CD4-positive, alpha-beta memory T cell (primary cell): Measurements from ENCODE around the gene EIF5AL1. TPM values are rescaled to one million over a fixed set of nuclear protein-coding genes. Genes with fewer than 3 reads are reported as not detected.
"Not testable (repeated sequence)": the region's sequence is repeated elsewhere in the genome, so short reads cannot be mapped to it uniquely, and the experiment has no call there.

Experiments
- CTCF ChIA-PET: fragments of 350-600 bp; sonication (Branson Sonifier 250); formaldehyde crosslinking; loops from one replicate; lab custom pipeline; 2021; ENCODE audit warnings: inconsistent platforms; ENCODE audit not compliant: partially characterized antibody; lab: Charles Lee
- POLR2A ChIA-PET: fragments of 350-600 bp; sonication (Branson Sonifier 250); formaldehyde crosslinking; loops from one replicate; lab custom pipeline; 2021; ENCODE audit not compliant: partially characterized antibody; lab: Charles Lee
- DNase-seq, 5 donors: peaks; one replicate each; pipeline versions ENCODE4 v3.0.0 to v3.0.0-alpha.2; 2020 to 2022; ENCODE audit warnings: mixed read lengths in 1 of 5
- H3K27ac ChIP-seq: one replicate; pipeline ENCODE4 v1.7.0; 2013; ENCODE audit warnings: low read depth, low read length
- H3K27me3 ChIP-seq: 2 replicates; pipeline ENCODE4 v1.7.0; 2013; ENCODE audit warnings: mild to moderate bottlenecking, low read length, moderate library complexity; ENCODE audit not compliant: insufficient read depth
- H3K36me3 ChIP-seq: 2 replicates; pipeline ENCODE4 v1.7.0; 2013; ENCODE audit warnings: mild to moderate bottlenecking, low read length, moderate library complexity; ENCODE audit not compliant: insufficient read depth
- H3K4me1 ChIP-seq: 2 replicates; pipeline ENCODE4 v1.7.0; 2013; ENCODE audit warnings: mild to moderate bottlenecking, low read length, moderate library complexity; ENCODE audit not compliant: insufficient read depth
- H3K4me3 ChIP-seq, 2 donors: one replicate each; pipeline ENCODE4 v1.7.0; 2013; ENCODE audit warnings: low read length in 2 of 2, mild to moderate bottlenecking in 1 of 2
- H3K9me3 ChIP-seq, 2 donors: one replicate each; pipeline ENCODE4 v1.7.0; 2013; ENCODE audit warnings: low read length in 2 of 2, control low read depth in 1 of 2; ENCODE audit not compliant: control insufficient read depth in 1 of 2
- H3K27ac Mint-ChIP-seq, 7 donors: one replicate each; pipeline ENCODE4 v1.8.0; 2020 to 2021; ENCODE audit warnings: mixed read lengths in 7 of 7, mild to moderate bottlenecking in 6 of 7, inconsistent platforms in 3 of 7, moderate library complexity in 3 of 7
- H3K27me3 Mint-ChIP-seq, 2 donors: one replicate each; pipeline ENCODE4 v1.8.0; 2020 to 2021; ENCODE audit warnings: mixed read lengths in 2 of 2
- H3K36me3 Mint-ChIP-seq, 2 donors: one replicate each; pipeline ENCODE4 v1.8.0; 2020 to 2021; ENCODE audit warnings: mixed read lengths in 2 of 2, inconsistent platforms in 1 of 2, mild to moderate bottlenecking in 1 of 2
- H3K4me1 Mint-ChIP-seq, 4 donors: one replicate each; pipeline ENCODE4 v1.8.0; 2020 to 2021; ENCODE audit warnings: mixed read lengths in 4 of 4, mild to moderate bottlenecking in 1 of 4
- H3K4me3 Mint-ChIP-seq, 8 donors: one replicate each; pipeline ENCODE4 v1.8.0; 2020 to 2021; ENCODE audit warnings: mixed read lengths in 8 of 8, mild to moderate bottlenecking in 7 of 8, moderate library complexity in 6 of 8, inconsistent platforms in 3 of 8
- H3K9me3 Mint-ChIP-seq, 8 donors: one replicate each; pipeline ENCODE4 v1.8.0; 2020 to 2021; ENCODE audit warnings: mixed read lengths in 8 of 8, mild to moderate bottlenecking in 5 of 8, inconsistent platforms in 3 of 8, moderate library complexity in 1 of 8
- intact Hi-C: fragments of 100-400 bp; cut with micrococcal nuclease; formaldehyde crosslinking; loops from one replicate; pipeline ENCODE4 v1.15.1; 2023
- polyA plus RNA-seq, 2 donors: library from polyadenylated mRNA; unstranded; fragments of 300-500 nt; fragmentation: Illumina TruSeq; gene quantifications; one replicate each; pipeline ENCODE4 v1.2.3, GENCODE V29; 2021
- total RNA-seq, 2 experiments: library from RNA; stranded (reverse); gene quantifications; one replicate each; pipeline ENCODE4 v1.2.3, GENCODE V29; 2021

The EIF5AL1 gene
- total and polyA plus RNA-seq, 4 experiments from 2014 or later: 0.16 to 0.94 (median 0.58) TPM

- H3K4me1 ChIP-seq, H3K36me3 ChIP-seq, H3K4me1 Mint-ChIP-seq, H3K4me3 Mint-ChIP-seq, H3K4me3 ChIP-seq, intact Hi-C loops, H3K27me3 ChIP-seq, POLR2A ChIA-PET, H3K36me3 Mint-ChIP-seq, H3K27me3 Mint-ChIP-seq, DNase-seq, CTCF ChIA-PET, H3K27ac Mint-ChIP-seq, H3K9me3 ChIP-seq, H3K27ac ChIP-seq, H3K9me3 Mint-ChIP-seq: not testable (repeated sequence)
Measured at GRCh38 chr10:79516532-79517205, 4.3 kb downstream of the EIF5AL1 start.

- intact Hi-C loops, H3K27ac ChIP-seq, POLR2A ChIA-PET, H3K4me3 ChIP-seq, CTCF ChIA-PET, H3K36me3 Mint-ChIP-seq, H3K27me3 Mint-ChIP-seq, H3K9me3 ChIP-seq, H3K27me3 ChIP-seq, H3K36me3 ChIP-seq, H3K4me1 Mint-ChIP-seq, H3K4me1 ChIP-seq, H3K4me3 Mint-ChIP-seq, H3K9me3 Mint-ChIP-seq, DNase-seq, H3K27ac Mint-ChIP-seq: not testable (repeated sequence)
Measured at GRCh38 chr10:79517567-79517966, 5.2 kb downstream of the EIF5AL1 start.

GRCh38 chr10:79521751-79522150, 9.4 kb downstream of the EIF5AL1 start:
- H3K36me3 Mint-ChIP-seq, H3K36me3 ChIP-seq, H3K4me1 Mint-ChIP-seq, H3K4me3 Mint-ChIP-seq, H3K27ac Mint-ChIP-seq, H3K27me3 Mint-ChIP-seq, H3K27ac ChIP-seq, H3K4me1 ChIP-seq, POLR2A ChIA-PET, H3K9me3 ChIP-seq, H3K27me3 ChIP-seq, H3K9me3 Mint-ChIP-seq, DNase-seq, intact Hi-C loops, CTCF ChIA-PET, H3K4me3 ChIP-seq: not testable (repeated sequence)

- H3K36me3 ChIP-seq, H3K4me3 Mint-ChIP-seq, H3K27ac ChIP-seq, H3K4me3 ChIP-seq, H3K27me3 Mint-ChIP-seq, H3K27me3 ChIP-seq, POLR2A ChIA-PET, H3K27ac Mint-ChIP-seq, H3K4me1 ChIP-seq, H3K4me1 Mint-ChIP-seq, H3K9me3 Mint-ChIP-seq, DNase-seq, intact Hi-C loops, H3K36me3 Mint-ChIP-seq, CTCF ChIA-PET, H3K9me3 ChIP-seq: not testable (repeated sequence)
Measured at GRCh38 chr10:79522464-79522863, 10.1 kb downstream of the EIF5AL1 start.

- CTCF ChIA-PET, DNase-seq: not testable (repeated sequence)
Measured at GRCh38 chr10:79523157-79523853, 11.0 kb downstream of the EIF5AL1 start.

GRCh38 chr10:79525049-79525710, 12.8 kb downstream of the EIF5AL1 start:
- H3K27me3 ChIP-seq, H3K36me3 ChIP-seq, POLR2A ChIA-PET, DNase-seq, intact Hi-C loops, H3K4me3 Mint-ChIP-seq, CTCF ChIA-PET, H3K4me3 ChIP-seq, H3K27me3 Mint-ChIP-seq, H3K27ac Mint-ChIP-seq, H3K4me1 ChIP-seq, H3K36me3 Mint-ChIP-seq, H3K27ac ChIP-seq, H3K9me3 ChIP-seq, H3K4me1 Mint-ChIP-seq, H3K9me3 Mint-ChIP-seq: not testable (repeated sequence)

More at GRCh38 chr10:79523157-79523853, 11.0 kb downstream of the EIF5AL1 start:
- H3K9me3 Mint-ChIP-seq, H3K27me3 ChIP-seq, intact Hi-C loops, H3K9me3 ChIP-seq, H3K36me3 Mint-ChIP-seq, POLR2A ChIA-PET, H3K4me1 Mint-ChIP-seq, H3K27ac Mint-ChIP-seq, H3K36me3 ChIP-seq, H3K4me3 ChIP-seq, H3K27me3 Mint-ChIP-seq, H3K4me3 Mint-ChIP-seq, H3K4me1 ChIP-seq, H3K27ac ChIP-seq: not testable (repeated sequence)

- not testable (repeated sequence) for H3K9me3 Mint-ChIP-seq, H3K36me3 ChIP-seq
Measured at GRCh38 chr10:79528261-79528660, 15.9 kb downstream of the EIF5AL1 start.

More at GRCh38 chr10:79528261-79528660, 15.9 kb downstream of the EIF5AL1 start:
- H3K27me3 ChIP-seq, H3K27me3 Mint-ChIP-seq, DNase-seq, H3K36me3 Mint-ChIP-seq, H3K9me3 ChIP-seq, H3K4me3 ChIP-seq, H3K4me1 Mint-ChIP-seq, H3K4me3 Mint-ChIP-seq, POLR2A ChIA-PET, H3K4me1 ChIP-seq, H3K27ac ChIP-seq, H3K27ac Mint-ChIP-seq, intact Hi-C loops: not testable (repeated sequence)
- CTCF ChIA-PET: interaction anchor here (1.3 kb wide), 1 partner anchor 60 kb away, joined by 3 read pairs; no protein-coding TSS in a partner anchor
